Head of caudate nucleus (tissue), 42 donors: Measurements from ENCODE around the gene MRGPRD.
"Not testable (repeated sequence)": the region's sequence is repeated elsewhere in the genome, so short reads cannot be mapped to it uniquely, and the experiment has no call there.

Source experiments
- DNase-seq, 42 donors: peaks; one replicate each; pipeline versions ENCODE4 v3.0.0 to v3.0.0-alpha.2; 2020 to 2021; ENCODE audit warnings: mixed read lengths in 7 of 42
- intact Hi-C: fragments of 100-400 bp; cut with DNase I; formaldehyde crosslinking; loops from one replicate; pipeline ENCODE4 v1.15.0; 2022

MRGPRD gene

DNA sequence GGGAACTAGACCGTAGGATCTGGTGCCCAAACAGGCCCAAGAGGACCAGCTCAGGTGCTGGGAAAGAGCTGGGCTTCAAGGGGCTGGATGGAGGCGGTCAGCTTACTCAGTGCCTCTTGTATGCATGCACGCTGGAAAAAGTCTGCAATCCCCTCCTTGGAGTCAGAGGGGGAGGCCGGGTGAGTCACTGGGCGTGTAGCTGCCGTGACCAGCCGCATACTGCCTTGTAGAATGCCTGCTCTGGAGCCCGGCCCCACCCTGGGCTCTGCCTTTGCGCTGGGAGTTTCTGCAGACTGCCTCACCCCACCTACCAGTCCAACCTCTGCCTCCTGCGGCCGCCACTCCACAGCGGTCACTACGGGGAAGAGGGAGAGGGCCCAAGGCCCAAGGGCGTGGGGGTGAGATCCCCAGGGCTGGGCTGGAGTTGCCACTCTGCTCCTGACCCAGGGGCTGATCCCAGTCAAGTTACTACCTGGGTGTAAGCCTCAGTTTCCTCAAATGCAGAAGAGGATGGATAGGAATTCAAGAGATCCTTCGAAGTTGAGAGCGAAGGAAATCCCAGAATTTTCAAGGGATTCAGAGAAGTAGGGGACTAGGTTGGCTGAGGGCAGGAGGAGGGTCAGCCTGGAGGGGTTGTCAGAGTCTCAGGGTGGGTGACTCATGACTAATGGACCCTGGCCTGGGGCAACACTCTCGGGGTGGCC, 28.1 kb upstream of the MRGPRD start:
- intact Hi-C loops = no loop called here
- DNase-seq = no peak

- no peak for DNase-seq
Observed at GRCh38 chr11:69007975-69008381, 27.2 kb upstream of the MRGPRD start.

DNA sequence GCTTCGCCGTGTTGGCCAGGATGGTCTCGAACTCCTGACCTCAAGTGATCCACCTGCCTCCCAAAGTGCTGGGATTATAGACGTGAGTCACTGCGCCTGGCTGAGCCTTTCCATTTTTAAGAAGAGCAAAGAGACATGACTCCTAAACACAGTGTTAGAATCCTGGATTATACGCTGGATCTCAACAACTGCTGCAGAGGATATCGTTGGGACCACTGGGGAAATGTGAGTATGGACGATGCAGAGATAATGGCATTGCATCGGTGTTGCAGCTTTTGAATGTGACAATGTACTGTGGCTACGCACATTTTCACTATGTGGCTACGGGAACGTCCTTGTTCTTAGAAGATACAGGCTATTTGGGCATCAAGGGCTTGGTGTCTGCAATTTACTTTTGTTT, 26.0 kb upstream of the MRGPRD start:
- DNase-seq = no peak
- intact Hi-C loops = no loop called here

More at GRCh38 chr11:69007975-69008381, 27.2 kb upstream of the MRGPRD start:
- intact Hi-C loops = no loop called here

- peak in 3 of 42 donors; percentile 7 to 15 (median 10) for DNase-seq
- intact Hi-C loops = no loop called here
Observed at GRCh38 chr11:69005631-69006368, 25.0 kb upstream of the MRGPRD start.

GRCh38 chr11:69005183-69005630, 24.4 kb upstream of the MRGPRD start:
- DNase-seq = peak in 3 of 42 donors; percentile 3 to 12 (median 4)
- intact Hi-C loops = no loop called here

DNA sequence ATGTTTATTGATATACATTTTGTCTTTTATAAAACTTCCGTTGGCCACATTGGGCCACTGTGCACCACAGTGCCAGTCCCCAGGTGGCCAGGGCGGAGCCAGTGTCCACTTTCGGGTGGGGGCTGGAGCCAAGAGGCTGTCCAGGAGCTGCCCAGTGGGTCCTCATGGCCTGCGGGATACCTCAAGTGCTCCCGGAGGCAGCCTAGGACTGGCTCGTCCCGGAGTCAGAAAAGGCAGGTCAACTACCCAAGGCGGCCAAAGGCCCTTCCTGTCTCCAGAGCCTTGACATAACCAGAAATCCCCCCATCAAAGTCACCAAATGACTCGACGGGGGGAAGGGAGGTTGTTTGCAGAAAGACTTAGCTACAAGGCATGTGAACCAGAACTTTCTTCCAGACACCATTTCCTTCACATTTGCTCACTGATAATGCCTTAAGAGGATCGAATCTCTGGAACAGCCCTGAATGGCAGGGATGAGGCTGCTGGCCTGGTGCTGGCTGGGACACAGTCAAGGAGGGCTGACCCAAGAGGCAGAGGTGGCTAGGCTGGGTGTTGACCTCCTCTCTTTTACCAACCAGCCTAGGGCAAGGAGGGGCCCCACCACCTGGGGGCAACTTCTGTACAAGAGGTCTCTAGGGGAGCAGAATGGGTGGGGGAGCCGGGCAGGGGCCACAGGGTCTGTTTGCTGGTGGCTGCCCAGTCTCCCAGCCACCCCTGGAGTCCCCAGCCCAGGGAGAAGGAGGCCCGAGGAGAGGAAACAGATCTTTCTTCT, 23.8 kb upstream of the MRGPRD start:
- no peak for DNase-seq
- intact Hi-C loops = no loop called here

DNA sequence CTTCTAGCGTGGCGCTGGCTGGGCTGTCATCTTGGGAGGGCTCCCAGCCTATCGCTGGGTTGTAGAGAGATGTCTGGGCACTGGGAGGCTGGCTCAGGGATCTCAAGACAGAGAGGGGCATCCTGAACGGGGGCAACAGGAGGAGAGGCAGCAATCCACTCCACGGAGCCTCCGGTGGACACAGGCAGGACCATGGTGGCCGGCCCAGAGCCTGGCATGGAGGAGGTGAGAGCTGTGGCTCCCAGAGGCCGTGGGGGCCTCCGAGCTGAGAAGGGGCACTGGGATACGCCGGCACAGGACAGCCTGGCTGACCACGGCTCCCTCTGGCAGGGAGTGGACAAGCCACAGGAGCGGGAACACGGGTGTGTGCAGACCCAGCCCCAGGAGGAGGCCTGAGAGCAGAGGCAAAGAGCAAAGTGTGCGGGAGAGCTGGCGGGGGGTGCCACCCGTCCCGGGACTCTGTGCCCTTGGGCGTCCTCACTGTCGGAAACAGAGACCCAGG, 23.1 kb upstream of the MRGPRD start:
- DNase-seq = no peak
- intact Hi-C loops = no loop called here

DNA sequence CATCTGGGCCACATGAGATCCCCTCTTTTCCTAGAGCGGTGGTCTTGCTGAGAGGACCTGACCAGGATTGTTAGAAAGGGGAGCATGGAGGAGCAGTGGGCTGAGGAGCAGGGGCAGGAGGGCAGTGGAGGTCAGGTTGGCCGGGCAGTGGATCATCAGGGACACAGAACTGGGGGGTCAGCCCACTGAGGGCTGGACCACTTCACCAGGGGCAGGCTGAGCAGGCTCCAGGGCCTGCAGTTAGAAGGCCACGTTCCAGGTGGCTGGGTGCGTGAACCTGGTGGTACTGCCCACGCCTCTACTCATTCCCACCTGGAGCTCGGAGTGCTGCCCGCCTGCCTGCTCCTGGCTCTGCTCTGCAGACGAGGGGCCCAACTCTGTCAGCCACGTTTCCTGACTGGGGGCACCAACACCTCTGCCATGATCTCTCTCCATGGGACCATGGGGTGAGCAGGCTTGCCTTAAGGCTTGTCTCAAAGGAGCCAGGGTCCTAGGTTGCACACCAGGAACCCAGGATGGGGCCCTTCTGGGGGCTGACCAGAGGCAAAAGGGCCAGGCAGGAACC, 22.6 kb upstream of the MRGPRD start:
- DNase-seq = no peak
- intact Hi-C loops = no loop called here

DNA sequence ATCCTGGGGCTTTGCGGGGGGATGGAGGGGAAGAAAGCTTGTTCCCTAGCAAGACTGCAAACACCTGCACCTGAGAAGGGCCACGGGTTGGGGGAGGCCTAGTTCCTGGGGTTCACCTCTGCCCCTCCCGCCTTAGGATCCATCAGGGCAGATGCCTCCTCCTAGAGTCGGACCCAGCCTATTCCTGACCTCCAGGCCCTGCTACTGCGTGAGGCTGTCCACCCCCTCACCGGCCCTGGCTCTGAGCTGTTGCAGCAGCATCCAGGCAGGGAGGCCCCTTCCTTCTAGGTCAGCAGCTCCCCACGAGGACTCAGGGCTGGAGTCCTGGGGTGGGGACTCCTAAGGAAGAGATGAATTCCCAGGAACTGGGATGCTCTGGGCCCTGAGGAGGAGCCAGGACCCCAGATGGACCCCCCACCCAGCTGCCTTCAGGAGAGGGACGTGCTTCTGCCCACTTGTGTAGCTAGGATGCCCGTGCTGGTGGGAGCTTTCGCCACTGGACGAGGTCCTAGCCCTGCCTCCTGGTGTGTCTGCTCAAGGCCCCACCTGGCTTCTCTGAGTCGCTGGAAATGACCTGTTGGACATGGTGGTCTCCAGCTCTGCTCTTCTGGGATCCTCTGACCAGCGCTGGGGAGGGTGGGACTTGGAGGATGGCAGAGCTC, 21.9 kb upstream of the MRGPRD start:
- intact Hi-C loops = no loop called here

DNA sequence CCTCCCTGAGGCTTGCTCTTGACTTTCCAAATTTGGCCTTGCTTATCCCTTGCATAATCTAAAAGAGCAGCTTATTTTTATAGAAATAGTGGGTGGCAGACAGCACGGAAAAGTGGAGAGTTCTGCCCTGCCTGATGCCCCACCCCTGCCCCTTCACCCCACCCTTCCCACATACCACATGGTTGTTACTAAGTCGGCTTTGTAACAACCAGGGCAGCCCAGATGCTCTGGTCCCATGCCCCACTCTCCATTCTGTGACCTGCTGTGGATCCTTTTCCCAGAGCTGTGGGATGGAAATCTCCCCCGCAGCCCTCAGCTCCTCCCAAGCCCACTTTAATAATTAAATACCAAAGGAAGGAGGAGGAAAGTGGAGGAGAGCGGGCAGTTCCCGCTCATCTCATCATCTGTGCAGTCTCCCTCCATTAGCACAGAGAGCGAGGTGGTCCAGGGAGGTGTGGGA, 21.4 kb upstream of the MRGPRD start:
- intact Hi-C loops = no loop called here
- peak in 16 of 42 donors; percentile 14 to 75 (median 34) for DNase-seq

More for the DNA sequence above, 21.9 kb upstream of the MRGPRD start:
- no peak for DNase-seq

- DNase-seq = peak in 2 of 42 donors; percentile 13 to 36
Observed at GRCh38 chr11:69001243-69002081, 20.7 kb upstream of the MRGPRD start.

DNA sequence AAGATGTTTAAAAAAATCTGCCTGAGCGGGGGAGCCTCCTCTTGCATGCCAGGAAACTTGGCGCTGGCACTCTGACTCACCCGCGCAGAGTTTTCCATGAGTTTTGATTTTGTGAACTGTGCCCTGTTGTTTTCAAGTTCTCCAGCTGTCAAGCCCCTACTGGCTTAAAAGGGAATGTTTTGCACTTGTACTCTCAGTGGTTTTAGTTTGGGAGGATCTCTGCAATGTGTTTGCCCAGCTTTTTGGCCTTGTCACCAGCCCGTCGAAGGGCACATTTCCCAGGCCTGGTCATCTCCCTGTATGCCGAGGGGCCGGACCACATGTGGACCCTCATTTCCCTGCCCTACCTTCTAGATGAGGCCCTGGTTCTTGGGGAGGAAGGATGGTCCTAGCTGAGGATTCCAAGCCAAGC, 20.1 kb upstream of the MRGPRD start:
- intact Hi-C loops = no loop called here
- DNase-seq = peak in 38 of 42 donors; percentile 8 to 88 (median 64)

More at GRCh38 chr11:69001243-69002081, 20.7 kb upstream of the MRGPRD start:
- intact Hi-C loops = no loop called here

- DNase-seq = peak in 2 of 42 donors; percentile 7 to 21
- intact Hi-C loops = no loop called here
Observed at GRCh38 chr11:69000391-69000790, 19.6 kb upstream of the MRGPRD start.

DNA sequence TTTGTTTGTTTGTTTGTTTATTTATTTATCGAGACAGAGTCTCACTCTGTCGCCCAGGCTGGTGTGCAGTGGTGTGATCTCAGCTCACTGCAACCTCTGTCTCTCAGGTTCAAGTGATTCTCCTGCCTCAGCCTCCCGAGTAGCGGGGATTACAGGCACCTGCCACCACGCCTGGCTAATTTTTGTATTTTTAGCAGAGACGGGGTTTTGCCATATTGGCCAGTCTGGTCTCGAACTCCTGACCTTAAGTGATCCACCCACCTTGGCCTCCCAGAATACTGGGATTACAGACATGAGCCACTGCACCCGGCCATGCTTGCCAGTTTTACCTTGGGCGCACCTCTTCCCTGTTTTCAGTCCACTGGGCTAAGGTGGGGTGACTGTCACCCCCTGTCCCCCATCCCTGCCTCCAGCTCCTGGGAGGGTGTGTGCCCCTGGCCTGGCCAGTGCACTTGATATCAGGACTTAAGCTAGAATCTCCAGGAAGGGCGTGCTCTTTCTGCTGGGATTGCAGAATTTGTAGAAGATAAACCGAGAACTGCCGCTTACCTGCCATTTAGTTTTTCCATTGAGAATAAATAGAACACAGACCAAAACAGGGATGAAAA, 19.1 kb upstream of the MRGPRD start:
- peak in 4 of 42 donors; percentile 4 to 11 (median 8) for DNase-seq
- intact Hi-C loops = not testable (repeated sequence)

GRCh38 chr11:68999093-68999747, 18.4 kb upstream of the MRGPRD start:
- peak in 4 of 42 donors; percentile 7 to 13 (median 8) for DNase-seq
- intact Hi-C loops = no loop called here

DNA sequence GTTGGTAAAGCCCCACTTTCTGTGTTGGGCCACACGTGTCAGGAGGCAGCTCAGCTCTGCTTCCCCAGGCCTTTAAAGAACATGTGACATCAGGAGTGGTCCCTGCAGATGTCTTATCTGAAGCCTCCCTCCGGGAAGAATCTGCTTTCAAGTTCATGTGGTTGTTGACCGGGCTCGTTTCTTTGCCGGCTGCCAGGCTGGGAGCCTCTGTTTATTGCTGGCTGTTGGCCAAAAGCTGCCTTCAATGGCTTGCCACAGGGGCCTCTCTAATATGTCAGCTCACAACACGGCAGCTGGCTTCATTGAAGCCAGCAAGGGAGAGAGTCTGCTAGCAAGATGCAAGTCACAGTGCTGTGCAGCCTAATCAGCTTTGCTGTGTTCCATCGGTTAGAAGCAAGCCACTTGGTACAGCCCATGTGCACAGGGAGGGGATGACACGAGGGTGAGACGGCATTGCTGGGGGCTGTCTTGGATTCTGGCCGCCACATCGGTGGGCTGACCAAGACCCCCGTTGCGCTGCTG, 17.7 kb upstream of the MRGPRD start:
- intact Hi-C loops = no loop called here
- DNase-seq = peak in 17 of 42 donors; percentile 16 to 62 (median 37)
